A549 (cell line): Measurements from ENCODE around the gene PTGES. TPM values are rescaled to one million over a fixed set of nuclear protein-coding genes. Genes with fewer than 3 reads are reported as not detected.
A peak's percentile ranks its signal among the peaks of the same experiment; 100 is the strongest.

ENCODE experiments used
- ATAC-seq, 2 experiments: fragments of 200-7000 bp in 1 of 2; fragments of >200 bp in 1 of 2; cut with Nextera tagmentation in 1 of 2; cut with Tn5 transposase in 1 of 2; 3 replicates each; pipeline versions ENCODE4 v1.8.0 to v1.9.1; 2018 to 2020; ENCODE audit warnings: mild to moderate bottlenecking in 1 of 2, moderate library complexity in 1 of 2
- CTCF ChIA-PET: fragments of 300-600 bp; sonication (Branson Sonifier 250); formaldehyde crosslinking; extraction: SDS; loops from one replicate; lab custom pipeline; 2021; ENCODE audit warnings: antibody characterized with exemption, inconsistent platforms; lab: Yijun Ruan, JAX
- POLR2A ChIA-PET: fragments of 350-600 bp; formaldehyde crosslinking; extraction: SDS; loops from one replicate; lab custom pipeline; 2021; ENCODE audit warnings: antibody characterized with exemption, inconsistent platforms; lab: Yijun Ruan, JAX
- DNase-seq, 2 experiments: peaks; one replicate each; pipeline versions ENCODE4 v3.0.0 to v3.0.0-alpha.2; 2011 to 2016; ENCODE audit warnings: low read depth in 1 of 2, low spot score in 1 of 2
- FAIRE-seq: peaks from 2 replicates; lab custom pipeline; 2011; peaks lifted over from hg19 to GRCh38; lab: Jason Lieb, UNC
- H3K27ac ChIP-seq, 2 experiments: fragments of >200 bp; sonication (Bioruptor Twin); formaldehyde crosslinking; 3 replicates each; pipeline ENCODE4 v1.5.1; 2016 to 2017
- H3K4me1 ChIP-seq: fragments of >200 bp; sonication (Bioruptor Twin); formaldehyde crosslinking; 3 replicates; pipeline ENCODE4 v1.6.1; 2016
- H3K4me2 ChIP-seq: fragments of >200 bp; sonication (Bioruptor Twin); formaldehyde crosslinking; 3 replicates; pipeline ENCODE4 v1.6.1; 2016
- H3K4me3 ChIP-seq: fragments of >200 bp; sonication (Bioruptor Twin); formaldehyde crosslinking; 3 replicates; pipeline ENCODE4 v1.5.1; 2016
- H3K9me3 ChIP-seq: fragments of >200 bp; sonication (Bioruptor Twin); formaldehyde crosslinking; 3 replicates; pipeline ENCODE4 v1.6.1; 2016
- CHD4 ChIP-seq: fragments of 200-600 bp; sonication (generic); IDR thresholded peaks from 2 replicates; pipeline ENCODE4 v1.6.1; 2016; ENCODE audit warnings: antibody characterized with exemption, mild to moderate bottlenecking, borderline replicate concordance
- EHF ChIP-seq: fragments of 250-450 bp; sonication (Bioruptor Pico); IDR thresholded peaks from 2 replicates; pipeline ENCODE4 v1.5.0; 2020; ENCODE audit warnings: mild to moderate bottlenecking
- FOSB ChIP-seq: fragments of 250-450 bp; sonication (Bioruptor Pico); IDR thresholded peaks from 2 replicates; pipeline ENCODE4 v1.5.0; 2020; ENCODE audit warnings: mild to moderate bottlenecking, moderate library complexity
- HOXB5 ChIP-seq: fragments of 250-450 bp; sonication (Bioruptor Pico); IDR thresholded peaks from 2 replicates; pipeline ENCODE4 v1.5.0; 2020; ENCODE audit warnings: mild to moderate bottlenecking, moderate library complexity
- JUN ChIP-seq, 2 experiments: fragments of >200 bp; sonication (Bioruptor Twin); formaldehyde crosslinking; IDR thresholded peaks; 2 replicates in 1 of 2; 3 replicates in 1 of 2; pipeline ENCODE4 v1.6.1; 2016 to 2017
- JUNB ChIP-seq: fragments of >200 bp; sonication (Bioruptor Twin); formaldehyde crosslinking; IDR thresholded peaks from 2 replicates; pipeline ENCODE4 v1.6.1; 2016
- KDM1A ChIP-seq: fragments of 200-600 bp; sonication (generic); IDR thresholded peaks from 2 replicates; pipeline ENCODE4 v1.6.1; 2016; ENCODE audit warnings: low read depth, mild to moderate bottlenecking
- MAFK ChIP-seq: fragments of 450-650 bp; IDR thresholded peaks from 2 replicates; pipeline ENCODE4 v1.6.1; 2014; ENCODE audit not compliant: partially characterized antibody
- MYC ChIP-seq: IDR thresholded peaks from 2 replicates; pipeline ENCODE4 v1.6.1; 2012; ENCODE audit warnings: mild to moderate bottlenecking, inconsistent platforms, low read length, improper control_type of control experiment, borderline replicate concordance
- NFE2L2 ChIP-seq: fragments of 150-350 bp; conservative IDR thresholded peaks from 2 replicates; pipeline ENCODE4 v1.6.1; 2014; ENCODE audit warnings: low read length
- NR3C1 ChIP-seq: fragments of >200 bp; sonication (Bioruptor Twin); formaldehyde crosslinking; IDR thresholded peaks from 3 replicates; pipeline ENCODE4 v1.6.1; 2017
- PHF8 ChIP-seq: fragments of 200-600 bp; sonication (generic); IDR thresholded peaks from 2 replicates; pipeline ENCODE4 v1.6.1; 2016; ENCODE audit warnings: low read depth, mild to moderate bottlenecking, antibody characterized with exemption, moderate library complexity, borderline replicate concordance
- POLR2A ChIP-seq: IDR thresholded peaks from 2 replicates; pipeline ENCODE4 v1.6.1; 2012; ENCODE audit warnings: mild to moderate bottlenecking, low read length
- POLR2AphosphoS2 ChIP-seq: conservative IDR thresholded peaks from 2 replicates; pipeline ENCODE4 v1.6.1; 2012; ENCODE audit warnings: low read length, improper control_type of control experiment, inconsistent platforms
- RCOR1 ChIP-seq: fragments of 150-350 bp; IDR thresholded peaks from 2 replicates; pipeline ENCODE4 v1.6.1; 2014; ENCODE audit warnings: antibody characterized with exemption, low read length, low read depth
- SMC3 ChIP-seq: fragments of >200 bp; sonication (Bioruptor Twin); formaldehyde crosslinking; IDR thresholded peaks from 3 replicates; pipeline ENCODE4 v1.6.1; 2018; ENCODE audit warnings: inconsistent platforms
- SREBF2 ChIP-seq: fragments of 450-650 bp; IDR thresholded peaks from 2 replicates; pipeline ENCODE4 v1.6.1; 2014; ENCODE audit warnings: mild to moderate bottlenecking, moderate library complexity
- ZNF302 ChIP-seq: fragments of 250-450 bp; sonication (Bioruptor Pico); IDR thresholded peaks from 2 replicates; pipeline ENCODE4 v1.9.0; 2021; ENCODE audit warnings: inconsistent platforms, mild to moderate bottlenecking, moderate library complexity
- ZSCAN20 ChIP-seq: fragments of 250-450 bp; sonication (Bioruptor Pico); IDR thresholded peaks from 2 replicates; pipeline ENCODE4 v1.8.0; 2022; ENCODE audit warnings: mild to moderate bottlenecking, moderate library complexity
- WGBS: methylation state at CpG from one replicate; pipeline ENCODE4 v1.1.6; 2017; ENCODE audit errors: missing lambda C conversion rate; 5-methylcytosine and 5-hydroxymethylcytosine counted together
- polyA plus RNA-seq, 4 experiments: library from polyadenylated mRNA; depleted of rRNA in 3 of 4; stranded (reverse); fragments of >200 nt; fragmentation: RNase III in 1 of 4; extraction: RNeasy Plus Mini Kit Qiagen cat#74134 plus additional on column Dnase treatment in 1 of 4; gene quantifications; 2 replicates in 3 of 4; 3 replicates in 1 of 4; pipeline ENCODE4 v1.2.3, GENCODE V29; 2011 to 2017
- TF ChIP-seq, protein P1 (sequence below): IDR thresholded peaks from 2 replicates; pipeline ENCODE4 v1.6.1; 2012
- TF ChIP-seq, protein P2 (sequence below): IDR thresholded peaks from 2 replicates; pipeline ENCODE4 v1.6.1; 2012
- TF ChIP-seq, protein P3 (sequence below): fragments of 450-650 bp; IDR thresholded peaks from 2 replicates; pipeline ENCODE4 v1.6.1; 2014; ENCODE audit warnings: antibody characterized with exemption
- TF ChIP-seq, protein P4 (sequence below): fragments of >200 bp; sonication (Bioruptor Twin); formaldehyde crosslinking; IDR thresholded peaks from 3 replicates; pipeline ENCODE4 v1.6.1; 2016

PTGES gene
- polyA plus RNA-seq, 2 of the 4 experiments (the other 2 are of a cell fraction) = 19.1 to 58.8 TPM

DNA sequence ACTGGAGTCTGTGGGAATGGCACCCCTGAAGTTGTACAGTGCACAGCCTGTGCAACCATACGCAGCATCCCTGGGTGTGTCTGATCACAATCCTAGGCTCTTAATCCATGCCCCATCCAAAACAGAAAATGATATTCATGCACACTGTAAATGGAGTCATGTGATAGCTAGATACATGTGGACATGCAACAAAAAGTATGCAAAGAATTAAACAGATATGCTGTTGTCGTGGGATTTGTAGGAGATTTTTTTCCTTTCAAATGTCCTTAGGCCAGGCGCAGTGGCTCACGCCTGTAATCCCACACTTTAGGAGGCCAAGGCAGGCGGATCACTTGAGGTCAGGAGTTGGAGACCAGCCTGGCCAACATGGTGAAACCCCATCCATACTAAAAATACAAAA lies 51.3 kb downstream of the PTGES start:
- FAIRE-seq (no peak), ATAC-seq (no peak), DNase-seq (no peak)
- ChIA-PET CTCF (interaction anchor here (1.0 to 3.1 kb wide), 11 partner anchors 8 to 216 kb away, joined by 3 to 15 read pairs (median 4); no protein-coding TSS in a partner anchor), POLR2A (no interaction called here)
- Histone ChIP-seq H3K4me3 (no peak overlapping the region), H3K9me3 (no peaks in the 10 kb centered on the region), H3K4me2 (no peak overlapping the region), H3K4me1 (peaks cover 17% of the 10 kb centered on the region), H3K27ac (no peak overlapping the region)
- 79% methylated on average over 5 of the region's 5 CpGs for WGBS
- no peak for TF ChIP-seq EHF (CRISPR knock-in tag)
- no peak for TF ChIP-seq NR3C1
- TF ChIP-seq KDM1A = no peak
- TF ChIP-seq ZNF302 = no peak
- TF ChIP-seq, protein P1, sequence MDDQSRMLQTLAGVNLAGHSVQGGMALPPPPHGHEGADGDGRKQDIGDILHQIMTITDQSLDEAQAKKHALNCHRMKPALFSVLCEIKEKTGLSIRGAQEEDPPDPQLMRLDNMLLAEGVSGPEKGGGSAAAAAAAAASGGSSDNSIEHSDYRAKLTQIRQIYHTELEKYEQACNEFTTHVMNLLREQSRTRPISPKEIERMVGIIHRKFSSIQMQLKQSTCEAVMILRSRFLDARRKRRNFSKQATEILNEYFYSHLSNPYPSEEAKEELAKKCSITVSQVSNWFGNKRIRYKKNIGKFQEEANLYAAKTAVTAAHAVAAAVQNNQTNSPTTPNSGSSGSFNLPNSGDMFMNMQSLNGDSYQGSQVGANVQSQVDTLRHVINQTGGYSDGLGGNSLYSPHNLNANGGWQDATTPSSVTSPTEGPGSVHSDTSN = no peak
- TF ChIP-seq JUN (IDR thresholded peaks at IDR 0.05) = no peak
- TF ChIP-seq POLR2AphosphoS2 = no peak
- TF ChIP-seq CHD4 = no peak
- TF ChIP-seq, protein P2, sequence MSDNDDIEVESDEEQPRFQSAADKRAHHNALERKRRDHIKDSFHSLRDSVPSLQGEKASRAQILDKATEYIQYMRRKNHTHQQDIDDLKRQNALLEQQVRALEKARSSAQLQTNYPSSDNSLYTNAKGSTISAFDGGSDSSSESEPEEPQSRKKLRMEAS = no peak
- TF ChIP-seq, protein P3, sequence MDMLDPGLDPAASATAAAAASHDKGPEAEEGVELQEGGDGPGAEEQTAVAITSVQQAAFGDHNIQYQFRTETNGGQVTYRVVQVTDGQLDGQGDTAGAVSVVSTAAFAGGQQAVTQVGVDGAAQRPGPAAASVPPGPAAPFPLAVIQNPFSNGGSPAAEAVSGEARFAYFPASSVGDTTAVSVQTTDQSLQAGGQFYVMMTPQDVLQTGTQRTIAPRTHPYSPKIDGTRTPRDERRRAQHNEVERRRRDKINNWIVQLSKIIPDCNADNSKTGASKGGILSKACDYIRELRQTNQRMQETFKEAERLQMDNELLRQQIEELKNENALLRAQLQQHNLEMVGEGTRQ = no peak
- no peak for TF ChIP-seq HOXB5 (CRISPR knock-in tag)
- TF ChIP-seq SREBF2 = no peak

DNA sequence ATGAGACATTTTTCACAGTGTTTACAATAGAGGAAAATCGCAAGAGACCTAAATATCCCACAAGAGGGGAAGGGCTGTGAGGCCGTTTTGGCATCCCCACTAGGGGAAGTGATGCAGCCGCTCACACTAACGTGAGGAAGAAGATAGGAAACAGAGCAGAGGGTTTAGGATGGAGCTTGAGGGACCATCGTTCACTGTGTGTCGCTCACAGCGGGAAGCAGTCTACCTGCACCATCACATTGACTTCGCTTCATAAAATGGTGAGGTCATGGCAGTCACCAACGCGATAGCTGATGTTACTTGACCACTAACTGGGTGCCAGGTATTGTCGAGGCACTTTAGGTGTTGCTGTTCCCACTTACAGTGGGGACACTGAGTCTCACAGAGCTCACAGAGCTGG lies 51.8 kb downstream of the PTGES start:
- CTCF ChIA-PET = interaction anchor here (1.0 to 3.1 kb wide), 9 partner anchors 9 to 216 kb away, joined by 3 to 15 read pairs (median 3); no protein-coding TSS in a partner anchor
- ATAC-seq (no peak), FAIRE-seq (no peak), DNase-seq (no peak)
- Histone ChIP-seq H3K27ac (no peak overlapping the region), H3K4me2 (no peak overlapping the region), H3K4me3 (no peak overlapping the region), H3K9me3 (no peaks in the 10 kb centered on the region), H3K4me1 (peaks cover 17% of the 10 kb centered on the region)
- TF ChIP-seq EHF (CRISPR knock-in tag) (no peak), JUNB (no peak), MYC (no peak), SREBF2 (no peak), PHF8 (no peak), RCOR1 (no peak), NFE2L2 (no peak)
- TF ChIP-seq, protein P1 = no peak
- TF ChIP-seq, protein P3 = no peak
- POLR2A ChIA-PET = no interaction called here
- 84% methylated on average over 11 of the region's 11 CpGs for WGBS

DNA sequence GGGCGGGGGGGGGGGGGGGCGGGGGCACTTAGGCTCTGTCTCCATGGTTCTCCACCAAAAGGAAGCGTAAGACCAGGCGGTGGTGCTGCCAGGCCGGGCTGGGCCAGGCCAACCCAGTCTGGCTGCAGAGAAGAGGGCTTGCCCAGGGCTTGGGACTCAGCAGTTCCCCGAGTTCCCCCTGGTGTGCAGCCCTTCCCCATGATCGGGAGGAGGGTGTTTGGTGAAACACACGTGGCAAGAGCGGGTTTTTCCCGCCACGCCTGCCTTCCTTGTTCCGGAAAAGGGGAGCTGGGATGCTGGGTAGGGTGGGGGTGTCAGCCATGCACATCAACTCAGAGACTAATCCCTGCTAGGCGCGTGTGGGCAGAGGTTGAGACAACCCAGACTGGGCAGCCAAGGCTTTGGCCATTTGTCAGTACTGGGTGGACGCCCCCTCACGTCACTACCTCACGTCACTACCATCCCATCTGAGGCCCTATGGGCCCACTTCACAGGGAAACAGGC lies 54.5 kb downstream of the PTGES start:
- no peak for FAIRE-seq

More for the DNA sequence above, 54.5 kb downstream of the PTGES start:
- Histone ChIP-seq H3K4me1 (peaks cover 17% of the 10 kb centered on the region), H3K9me3 (no peaks in the 10 kb centered on the region), H3K27ac (peak overlapping the region; percentile 97)
- WGBS = 92% methylated on average over 15 of the region's 17 CpGs
- POLR2A ChIA-PET = interaction anchor here (0.5 to 1.4 kb wide), 3 partner anchors 12 to 61 kb away, joined by 3 to 4 read pairs (median 3); no protein-coding TSS in a partner anchor
- TF ChIP-seq ZSCAN20 = no peak
- no peak for TF ChIP-seq MAFK
- TF ChIP-seq ZNF302 = no peak
- TF ChIP-seq, protein P4, sequence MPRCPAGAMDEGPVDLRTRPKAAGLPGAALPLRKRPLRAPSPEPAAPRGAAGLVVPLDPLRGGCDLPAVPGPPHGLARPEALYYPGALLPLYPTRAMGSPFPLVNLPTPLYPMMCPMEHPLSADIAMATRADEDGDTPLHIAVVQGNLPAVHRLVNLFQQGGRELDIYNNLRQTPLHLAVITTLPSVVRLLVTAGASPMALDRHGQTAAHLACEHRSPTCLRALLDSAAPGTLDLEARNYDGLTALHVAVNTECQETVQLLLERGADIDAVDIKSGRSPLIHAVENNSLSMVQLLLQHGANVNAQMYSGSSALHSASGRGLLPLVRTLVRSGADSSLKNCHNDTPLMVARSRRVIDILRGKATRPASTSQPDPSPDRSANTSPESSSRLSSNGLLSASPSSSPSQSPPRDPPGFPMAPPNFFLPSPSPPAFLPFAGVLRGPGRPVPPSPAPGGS = no peak
- TF ChIP-seq MYC = no peak
- TF ChIP-seq POLR2A = no peak
- no peak for TF ChIP-seq KDM1A
- no peak for TF ChIP-seq SMC3
- TF ChIP-seq FOSB (CRISPR knock-in tag) = no peak
- TF ChIP-seq, all 56 proteins: peak for 0
- CTCF ChIA-PET = interaction anchor here (1.3 to 4.9 kb wide), 11 partner anchors 10 to 556 kb away, joined by 3 to 45 read pairs (median 4); partner anchors contain the start of gene ASB6
- DNase-seq (no peak), ATAC-seq (no peak)
- Histone ChIP-seq H3K4me2 (peak overlapping the region; percentile 99; the same call in 2 of the 3 replicates), H3K4me3 (no peak overlapping the region)
